ENCODE data around the gene ALOXE3.

The ALOXE3 gene

DNA sequence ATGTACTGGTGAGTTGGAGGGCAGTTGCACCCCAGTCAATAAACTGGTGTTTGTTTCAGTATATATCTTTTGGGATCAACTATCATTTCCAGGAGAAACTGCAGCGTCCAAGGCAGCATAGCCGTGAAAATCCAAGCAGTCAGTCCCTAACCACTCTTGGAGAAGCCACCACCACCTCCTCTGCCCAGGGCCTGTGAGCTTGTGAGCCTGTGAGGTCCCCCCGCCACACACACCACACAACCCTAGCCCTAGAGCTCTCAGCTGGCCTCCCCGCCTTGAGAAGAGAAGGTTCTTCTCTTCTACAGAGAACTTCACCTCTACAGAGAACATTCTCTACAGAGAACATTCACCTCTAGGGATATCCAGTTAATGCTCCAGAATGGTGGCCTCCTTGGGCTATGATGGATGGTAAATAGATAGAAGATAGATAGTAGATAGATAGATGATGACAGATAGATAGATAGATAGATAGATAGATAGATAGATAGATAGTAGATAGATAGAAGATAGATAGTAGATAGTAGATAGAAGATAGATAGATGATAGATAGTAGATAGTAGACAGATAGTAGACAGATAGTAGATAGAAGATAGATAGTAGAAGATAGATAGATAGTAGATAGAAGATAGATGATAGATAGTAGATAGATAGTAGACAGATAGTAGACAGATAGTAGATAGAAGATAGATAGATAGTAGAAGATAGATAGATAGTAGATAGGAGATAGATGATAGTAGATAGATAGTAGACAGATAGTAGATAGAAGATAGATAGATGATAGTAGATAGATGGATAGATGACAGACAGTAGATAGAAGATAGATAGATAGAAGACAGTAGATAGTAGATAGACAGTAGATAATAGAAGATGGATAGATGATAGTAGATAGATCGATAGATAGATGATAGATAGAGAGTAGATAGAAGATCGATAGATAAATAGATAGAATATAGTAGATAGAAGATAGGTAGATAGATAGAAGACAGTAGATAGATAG is 65.8 kb downstream of the ALOXE3 start:
- DNase-seq (ENCODE audit: low read depth in 2 of 2), result no peak

DNA sequence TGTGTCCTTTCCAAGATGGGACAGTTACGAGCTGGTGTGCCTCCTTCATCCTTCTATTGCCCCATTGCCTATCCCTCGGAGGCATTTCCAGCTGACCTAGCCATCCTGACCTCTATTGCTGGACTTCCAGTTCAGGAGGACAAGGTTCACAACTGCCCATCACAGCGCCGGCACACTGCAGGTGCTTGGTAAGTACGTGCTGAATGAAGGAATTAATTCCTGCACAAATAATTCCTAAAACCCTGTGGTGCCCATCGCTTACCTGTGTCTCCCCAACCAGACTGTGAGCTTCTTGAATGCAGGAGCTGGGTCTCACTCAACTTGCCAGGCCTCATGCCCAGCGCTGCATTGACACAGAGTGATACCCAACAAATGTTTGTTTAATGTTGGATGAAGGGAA is 66.5 kb downstream of the ALOXE3 start:
- DNase-seq (ENCODE audit: low read depth in 2 of 2), result no peak

DNA sequence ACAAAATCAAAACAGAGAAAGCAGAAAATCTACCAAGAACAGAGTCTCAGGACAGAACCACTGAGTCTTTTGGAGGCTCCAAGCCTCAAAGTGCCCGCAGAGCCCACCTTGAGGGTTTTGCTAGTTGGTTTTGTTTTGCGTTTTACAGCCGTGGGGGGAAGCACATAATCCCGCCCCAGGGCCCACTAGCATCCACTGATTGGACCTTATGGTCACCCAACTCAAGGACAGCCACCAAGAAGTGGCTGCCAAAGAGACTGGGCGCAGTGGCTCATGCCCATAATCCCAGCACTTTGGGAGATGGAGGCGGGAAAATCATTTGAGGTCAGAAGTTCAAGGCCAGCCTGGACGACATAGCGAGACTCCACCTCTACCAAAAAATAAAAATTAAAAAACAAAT is 69.6 kb downstream of the ALOXE3 start:
- DNase-seq (ENCODE audit: low read depth in 2 of 2), result no peak

DNA sequence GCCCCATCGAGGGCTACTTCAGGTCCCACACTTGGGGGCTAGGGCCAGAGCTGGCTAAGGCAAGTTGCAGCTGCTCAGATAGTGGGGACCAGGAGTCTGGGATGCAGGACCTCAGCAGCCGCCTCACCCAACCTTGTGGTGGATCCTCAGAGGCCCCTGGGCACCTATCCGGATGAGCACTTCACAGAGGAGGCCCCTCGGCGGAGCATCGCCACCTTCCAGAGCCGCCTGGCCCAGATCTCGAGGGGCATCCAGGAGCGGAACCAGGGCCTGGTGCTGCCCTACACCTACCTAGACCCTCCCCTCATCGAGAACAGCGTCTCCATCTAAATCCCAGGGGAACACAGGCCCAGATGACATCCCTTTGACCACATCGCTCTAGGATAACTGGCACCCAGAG is 70.1 kb downstream of the ALOXE3 start:
- no peak for DNase-seq (ENCODE audit: low read depth in 2 of 2)

DNA sequence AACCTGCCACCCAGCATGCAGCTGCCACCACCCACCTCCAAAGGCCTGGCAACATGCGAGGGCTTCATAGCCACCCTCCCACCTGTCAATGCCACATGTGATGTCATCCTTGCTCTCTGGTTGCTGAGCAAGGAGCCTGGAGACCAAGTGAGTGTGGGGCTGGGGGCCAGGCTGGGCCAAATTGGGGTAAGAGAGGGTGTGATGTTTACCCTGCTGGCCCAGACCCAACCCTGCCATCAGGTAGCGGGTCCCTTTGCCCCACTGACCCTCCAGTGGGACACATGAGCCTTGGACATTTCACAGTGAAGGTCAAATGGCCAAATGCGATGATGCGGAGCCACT is 70.6 kb downstream of the ALOXE3 start:
- no peak for DNase-seq (ENCODE audit: low read depth in 2 of 2)

DNA sequence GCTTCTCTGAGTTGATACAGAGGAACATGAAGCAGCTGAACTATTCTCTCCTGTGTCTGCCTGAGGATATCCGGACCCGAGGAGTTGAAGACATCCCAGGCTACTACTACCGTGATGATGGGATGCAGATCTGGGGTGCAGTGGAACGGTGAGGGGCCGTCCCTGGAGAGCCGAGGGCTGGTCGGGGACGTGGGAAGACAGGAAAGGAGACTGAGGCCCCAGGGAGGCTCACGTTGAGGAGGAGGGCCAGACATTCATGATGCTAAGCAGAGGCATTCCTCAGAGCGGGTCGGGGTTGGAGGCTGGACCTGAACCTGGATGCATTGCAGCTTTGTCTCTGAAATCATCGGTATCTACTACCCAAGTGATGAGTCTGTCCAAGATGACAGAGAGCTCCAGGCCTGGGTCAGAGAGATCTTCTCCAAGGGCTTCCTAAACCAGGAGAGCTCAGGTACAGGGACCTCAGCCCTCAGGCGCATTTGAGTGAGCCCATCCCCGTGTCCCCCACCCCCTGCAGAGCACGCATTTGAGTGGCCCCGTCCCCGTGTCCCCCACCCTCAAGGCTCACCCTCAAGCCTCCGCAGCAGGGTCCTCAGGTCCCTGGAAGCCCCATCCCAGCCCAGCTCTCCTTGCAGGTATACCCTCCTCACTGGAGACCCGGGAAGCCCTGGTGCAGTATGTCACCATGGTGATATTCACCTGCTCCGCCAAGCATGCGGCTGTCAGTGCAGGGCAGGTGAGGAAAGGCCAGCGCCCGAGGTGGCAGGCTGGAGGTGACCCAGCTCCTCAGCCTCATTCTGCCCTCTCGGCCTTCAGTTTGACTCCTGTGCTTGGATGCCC is 71.2 kb downstream of the ALOXE3 start:
- no peak for DNase-seq (ENCODE audit: low read depth in 2 of 2)

DNA sequence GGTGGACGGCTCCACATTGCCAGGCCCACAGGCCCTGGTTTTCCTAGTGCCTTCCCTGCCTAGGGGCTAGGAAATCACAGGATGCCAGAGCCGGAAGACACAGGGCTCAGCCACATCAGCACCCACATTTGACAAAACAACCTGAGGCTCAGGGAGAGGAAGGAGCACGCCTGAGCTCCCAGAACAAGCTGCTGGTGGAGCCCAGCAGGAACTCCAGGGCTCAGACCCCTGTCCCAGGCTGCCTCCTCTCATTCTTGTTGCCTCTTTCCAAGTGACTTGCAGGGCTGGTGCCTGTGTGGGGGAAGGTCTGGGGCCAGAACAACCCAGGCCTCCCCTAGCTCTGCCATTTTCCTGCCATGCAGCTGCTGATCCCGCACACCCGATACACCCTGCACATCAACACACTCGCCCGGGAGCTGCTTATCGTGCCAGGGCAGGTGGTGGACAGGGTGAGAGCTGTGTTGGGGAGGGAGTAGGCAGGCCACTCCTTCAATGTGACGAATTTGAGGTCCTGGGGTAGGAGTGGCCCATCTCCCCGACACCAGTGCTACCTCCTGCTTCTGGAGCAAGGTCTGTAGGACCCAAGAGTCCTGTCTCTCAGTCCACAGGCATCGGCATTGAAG is 71.9 kb downstream of the ALOXE3 start:
- no peak for DNase-seq (ENCODE audit: low read depth in 2 of 2)
